T-helper 1 cell treated with Interleukin-12 subunit alpha and Interleukin-12 subunit beta and Interleukin-4 antibody, amounts not matched to agents 30 ng/mL and 1 ng/mL, for 36 hours (primary cell): ENCODE results near the gene DOCK2. TPM values are rescaled to one million over a fixed set of nuclear protein-coding genes. Genes with fewer than 3 reads are reported as not detected.

ENCODE experiments used
- total RNA-seq: library from RNA; stranded (reverse); gene quantifications from 2 replicates; pipeline ENCODE4 v1.2.3, GENCODE V29; 2022

DOCK2 gene
- total RNA-seq, 1 donor from 2014 or later: 346 TPM

Other genes starting within 250 kb of the DOCK2 start
- gene SPDL1, start 53.5 kb upstream of the DOCK2 start, total RNA-seq: 30.8 and 31.3 TPM in 2 replicates